GM12874 (cell line): ENCODE results near the gene SIT1.
A peak's percentile ranks its signal among the peaks of the same experiment; 100 is the strongest.

ENCODE experiments used
- CTCF ChIP-seq: IDR thresholded peaks from 2 replicates; pipeline ENCODE4 v1.5.1; 2011; ENCODE audit warnings: low read depth, mild to moderate bottlenecking, control low read depth, low read length, moderate library complexity; ENCODE audit not compliant: insufficient read depth

Gene SIT1

DNA sequence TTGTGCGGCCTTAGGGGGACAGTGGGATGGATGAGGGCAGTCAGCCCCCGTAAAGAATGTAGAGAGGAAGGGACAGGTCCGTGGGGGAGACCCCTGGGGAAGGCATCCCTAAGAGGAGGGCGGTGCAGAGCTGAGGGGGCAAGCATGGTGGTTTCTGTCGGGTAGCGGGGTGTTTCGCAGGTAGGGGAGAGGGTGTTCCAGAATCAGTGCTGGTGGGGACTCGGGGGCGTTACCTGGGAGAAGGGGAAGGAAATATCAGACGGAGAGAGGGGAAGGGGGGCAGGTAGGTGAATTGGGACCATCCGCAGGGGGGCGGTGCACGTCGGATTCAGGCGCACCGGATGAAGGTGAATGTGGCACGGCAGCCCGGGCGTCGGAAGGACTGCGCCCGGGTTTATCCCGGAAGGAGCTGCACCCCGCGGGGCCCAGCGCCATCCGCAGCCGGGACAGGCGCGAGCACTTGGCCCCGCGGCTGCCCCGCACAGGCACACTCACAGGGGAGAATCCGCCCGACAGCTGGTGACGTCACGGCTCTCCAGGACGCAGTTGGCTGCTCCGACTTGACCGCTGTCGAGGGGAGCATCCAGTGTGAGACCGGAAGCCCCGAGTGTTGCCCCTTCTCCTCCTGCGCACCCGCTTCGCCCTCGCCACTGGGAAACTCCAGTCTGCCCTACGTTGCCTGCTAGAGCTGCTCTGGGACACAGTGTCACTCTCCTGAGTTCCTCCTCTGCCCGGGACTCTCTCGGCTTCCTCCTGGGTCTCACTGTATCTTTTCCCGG lies 33.9 kb downstream of the SIT1 start:
- peak; percentile 35; the same call in 1 of the 2 replicates for TF ChIP-seq CTCF

- TF ChIP-seq CTCF, result no peak
These were observed 34.6 kb downstream of the SIT1 start for GRCh38 chr9:35615981-35616680.

- no peak for TF ChIP-seq CTCF
These were observed 37.9 kb downstream of the SIT1 start for GRCh38 chr9:35612843-35613242.

- TF ChIP-seq CTCF, result peak; percentile 82
These were observed 39.4 kb downstream of the SIT1 start for GRCh38 chr9:35611230-35611797.

DNA sequence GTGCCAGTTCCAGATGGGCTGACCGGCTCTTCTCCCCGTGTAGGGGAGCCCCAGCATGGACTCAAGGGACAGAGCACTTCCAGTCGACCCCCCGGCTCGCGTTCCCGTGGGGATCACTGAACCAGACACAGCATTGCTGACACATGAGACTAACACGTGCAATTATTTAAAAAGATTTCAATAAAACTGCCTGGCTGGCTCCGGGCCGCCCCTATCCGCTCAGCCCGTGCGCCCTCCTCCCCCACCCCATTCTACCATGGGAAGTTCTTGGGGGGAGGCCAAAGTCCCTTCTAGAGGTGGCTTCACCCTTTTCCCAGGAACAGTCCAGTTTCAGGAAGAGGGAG lies 40.9 kb downstream of the SIT1 start:
- no peak for TF ChIP-seq CTCF

DNA sequence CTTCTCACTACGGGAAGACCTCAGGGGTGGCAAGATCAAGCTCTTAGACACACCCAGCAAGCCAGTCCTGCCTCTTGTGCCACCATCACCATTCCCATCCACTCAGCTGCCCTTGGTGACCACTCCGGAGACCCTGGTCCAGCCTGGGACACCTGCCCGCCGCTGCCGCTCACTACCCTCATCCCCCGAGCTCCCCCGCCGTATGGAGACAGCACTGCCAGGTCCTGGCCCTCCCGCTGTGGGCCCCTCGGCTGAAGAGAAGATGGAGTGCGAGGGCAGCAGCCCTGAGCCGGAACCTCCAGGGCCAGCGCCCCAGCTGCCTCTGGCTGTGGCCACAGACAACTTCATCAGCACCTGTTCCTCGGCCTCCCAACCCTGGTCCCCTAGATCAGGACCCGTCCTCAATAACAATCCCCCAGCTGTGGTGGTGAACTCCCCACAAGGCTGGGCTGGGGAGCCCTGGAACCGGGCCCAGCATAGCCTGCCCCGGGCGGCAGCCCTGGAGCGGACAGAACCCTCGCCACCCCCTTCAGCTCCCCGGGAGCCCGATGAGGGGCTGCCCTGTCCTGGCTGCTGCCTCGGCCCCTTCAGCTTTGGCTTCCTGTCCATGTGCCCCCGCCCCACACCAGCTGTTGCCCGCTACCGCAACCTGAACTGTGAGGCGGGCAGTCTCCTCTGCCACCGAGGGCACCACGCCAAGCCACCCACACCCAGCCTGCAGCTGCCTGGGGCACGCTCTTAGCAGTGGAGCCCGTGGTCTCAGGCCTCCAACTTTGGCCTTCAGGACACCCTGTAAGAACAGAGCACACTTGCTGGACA lies 41.5 kb downstream of the SIT1 start:
- TF ChIP-seq CTCF, result no peak

- no peak for TF ChIP-seq CTCF
These were observed 42.5 kb downstream of the SIT1 start for GRCh38 chr9:35608221-35608620.
